ENCODE measurements around the gene C8G.

C8G gene

DNA sequence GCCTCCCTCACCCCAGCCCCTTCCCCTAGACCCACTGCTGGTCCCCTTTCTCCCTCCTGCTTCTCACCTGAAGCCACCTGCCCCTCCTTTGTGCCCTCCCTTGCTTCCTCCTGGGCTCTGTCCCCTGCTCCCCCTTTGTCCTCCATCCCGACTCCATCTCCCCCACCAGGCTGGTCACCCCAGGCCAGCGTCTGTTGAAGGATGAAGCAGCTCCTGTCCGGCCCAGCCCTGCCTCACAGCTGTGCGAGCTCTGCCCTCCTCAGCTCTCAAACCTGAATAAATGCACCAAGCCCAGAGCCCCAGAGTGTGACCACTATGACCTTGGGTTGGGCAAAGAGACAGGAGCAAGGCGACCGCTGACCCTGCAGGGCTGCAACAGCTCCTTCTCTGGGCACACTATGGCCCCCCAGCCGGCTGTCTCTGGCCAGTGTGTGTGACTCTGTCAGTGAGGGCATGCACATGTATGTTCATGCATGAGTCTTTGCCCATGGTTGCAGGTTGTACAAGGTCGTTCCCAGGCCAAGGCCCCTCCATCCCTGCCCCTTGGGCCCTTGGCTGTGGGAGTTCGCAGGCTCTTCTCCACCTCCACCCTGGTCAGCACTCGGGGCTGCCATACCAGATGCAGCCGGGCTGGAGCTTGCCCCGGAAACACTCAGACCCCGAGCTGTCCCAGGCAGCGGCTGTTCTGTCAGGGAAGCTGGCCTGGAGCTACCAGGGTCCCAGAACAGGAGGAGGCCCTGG is 10.3 kb downstream of the C8G start:
- no peak for DNase-seq

DNA sequence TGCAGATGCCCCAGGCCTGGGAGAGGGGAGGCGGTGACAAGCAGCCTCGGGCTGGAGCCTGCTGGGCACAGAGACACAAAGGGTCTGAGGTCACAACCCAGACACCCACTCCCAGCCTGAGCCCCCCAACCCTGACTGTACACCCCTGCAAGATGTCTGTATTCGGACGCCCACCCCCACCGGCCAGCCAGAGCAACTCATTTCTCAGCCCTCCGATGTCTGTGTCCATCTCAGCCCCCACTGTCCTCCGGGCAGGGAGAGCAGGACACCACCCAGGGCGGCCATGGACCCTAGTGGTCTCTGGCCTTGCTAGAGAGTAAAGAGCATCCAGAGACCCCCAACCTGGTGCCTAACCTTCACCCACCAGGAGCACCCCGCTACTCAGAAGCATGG is 10.9 kb downstream of the C8G start:
- no peak for DNase-seq

DNA sequence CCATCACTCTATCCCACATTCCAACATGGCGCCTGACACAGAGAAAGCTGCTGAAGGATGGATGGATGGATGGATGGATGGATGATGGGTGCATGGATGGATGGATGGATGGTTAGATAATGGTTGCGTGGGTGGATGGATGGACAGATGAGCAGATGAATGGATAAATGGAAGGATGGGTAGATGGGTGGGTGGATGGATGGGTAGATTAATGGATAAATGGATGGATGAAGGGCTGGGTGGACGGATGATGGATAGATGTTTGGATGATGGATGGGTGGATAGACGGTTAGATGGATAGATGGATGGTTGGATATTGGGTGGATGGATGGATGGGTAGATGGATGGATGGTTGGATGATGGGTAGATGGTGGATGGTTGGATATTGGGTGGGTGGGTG is 11.6 kb downstream of the C8G start:
- no peak for DNase-seq

DNA sequence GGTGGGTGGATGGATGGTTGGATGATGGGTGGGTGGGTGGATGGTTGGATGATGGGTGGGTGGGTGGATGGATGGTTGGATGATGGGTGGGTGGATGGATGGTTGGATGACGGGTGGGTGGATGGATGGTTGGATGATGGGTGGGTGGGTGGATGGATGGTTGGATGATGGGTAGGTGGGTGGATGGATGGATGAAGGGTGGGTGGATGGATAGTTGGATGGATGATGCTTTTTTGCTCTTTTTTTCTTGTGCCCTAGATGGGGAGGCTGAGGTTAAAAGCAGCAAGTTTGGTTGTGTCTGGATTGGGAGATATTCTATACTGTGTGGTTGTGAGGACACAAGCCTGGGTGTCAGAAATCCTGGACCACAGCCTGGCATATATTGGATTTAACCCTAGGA is 12.4 kb downstream of the C8G start:
- DNase-seq, result no peak

DNA sequence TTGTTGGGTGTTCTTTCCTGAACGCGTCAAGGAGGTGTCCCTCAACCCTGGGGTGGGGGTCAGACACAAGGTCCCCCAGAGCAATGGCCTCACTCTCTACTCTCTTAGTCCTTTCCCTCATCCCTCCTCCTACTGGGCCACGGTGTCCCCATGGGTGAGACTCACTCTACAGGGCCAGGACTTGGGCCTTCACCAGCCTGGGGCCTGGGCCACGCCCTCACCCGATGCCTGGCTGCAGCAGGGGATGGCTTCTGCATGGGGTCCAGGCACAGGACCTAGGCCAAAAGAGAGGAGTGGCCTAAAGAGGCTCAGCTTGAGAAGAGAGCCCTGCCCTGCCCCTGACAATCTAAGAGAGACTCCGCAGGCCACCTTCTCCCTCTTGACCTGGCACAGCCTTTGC is 12.9 kb downstream of the C8G start:
- DNase-seq, result no peak

DNA sequence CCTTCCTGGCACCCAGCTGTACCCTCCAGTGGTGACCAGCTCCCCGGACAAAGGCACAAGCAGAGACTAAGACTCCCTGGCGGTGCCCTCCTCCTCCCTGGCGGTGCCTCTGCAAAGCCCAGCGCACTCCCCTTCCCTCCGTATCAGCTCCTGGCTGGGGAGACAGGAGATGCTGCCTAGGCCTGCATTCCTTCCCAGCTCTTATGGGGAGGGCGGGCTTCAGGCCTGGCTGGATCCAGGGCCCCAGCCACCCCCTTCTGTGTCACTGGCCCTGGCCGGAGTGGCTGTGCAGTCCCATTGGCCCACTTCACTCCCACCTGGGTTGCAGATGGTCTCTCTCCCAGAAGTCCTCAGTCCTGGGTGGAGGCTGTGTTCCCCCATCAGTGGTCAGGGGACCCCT is 13.4 kb downstream of the C8G start:
- DNase-seq, result no peak

DNA sequence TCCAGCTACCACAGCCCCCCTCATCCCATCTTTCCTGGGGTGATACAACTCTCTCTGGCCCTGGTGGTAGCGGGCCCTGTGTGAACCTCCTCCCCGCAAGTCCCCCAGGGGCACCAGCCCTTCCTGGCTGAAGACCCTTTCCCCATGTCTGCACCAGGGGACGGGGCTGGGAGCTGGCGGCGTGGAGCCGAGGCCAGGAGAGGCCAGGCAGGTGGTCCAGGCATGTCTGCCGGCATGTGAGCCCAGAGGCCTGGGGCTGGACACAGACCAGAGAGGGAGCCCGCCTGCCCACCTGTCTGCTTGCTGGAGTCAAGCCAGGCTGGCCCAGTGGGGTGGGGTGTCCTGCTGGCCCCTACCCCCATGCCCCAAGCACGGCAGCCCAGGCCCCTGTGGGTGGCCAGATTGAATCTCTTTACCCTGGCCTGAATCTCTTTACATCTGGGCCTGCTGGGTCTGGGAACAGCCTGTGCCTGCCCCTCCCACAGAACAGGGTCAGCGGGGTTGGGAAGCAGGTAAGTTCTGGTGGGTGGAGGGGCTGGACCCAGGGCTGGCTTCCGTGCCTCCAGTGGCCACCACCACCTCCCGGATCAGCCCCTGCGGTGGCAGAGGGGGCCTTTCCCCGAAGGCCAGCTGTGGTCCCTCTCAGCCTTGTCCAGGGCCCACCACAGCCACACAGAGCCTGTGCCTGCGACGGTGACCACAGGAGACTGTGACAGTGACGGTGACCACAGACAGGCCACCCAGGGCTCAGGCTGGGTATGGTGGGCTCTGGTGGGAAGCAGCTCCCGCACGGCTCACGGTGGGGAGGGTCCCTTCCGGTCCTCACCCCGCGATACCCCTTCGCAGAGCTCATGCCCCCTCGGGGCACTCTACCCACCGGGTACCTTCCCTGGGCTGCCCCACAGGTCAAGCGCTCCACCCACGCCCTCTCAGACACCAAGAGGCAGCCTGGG is 14.1 kb downstream of the C8G start:
- no peak for DNase-seq

DNA sequence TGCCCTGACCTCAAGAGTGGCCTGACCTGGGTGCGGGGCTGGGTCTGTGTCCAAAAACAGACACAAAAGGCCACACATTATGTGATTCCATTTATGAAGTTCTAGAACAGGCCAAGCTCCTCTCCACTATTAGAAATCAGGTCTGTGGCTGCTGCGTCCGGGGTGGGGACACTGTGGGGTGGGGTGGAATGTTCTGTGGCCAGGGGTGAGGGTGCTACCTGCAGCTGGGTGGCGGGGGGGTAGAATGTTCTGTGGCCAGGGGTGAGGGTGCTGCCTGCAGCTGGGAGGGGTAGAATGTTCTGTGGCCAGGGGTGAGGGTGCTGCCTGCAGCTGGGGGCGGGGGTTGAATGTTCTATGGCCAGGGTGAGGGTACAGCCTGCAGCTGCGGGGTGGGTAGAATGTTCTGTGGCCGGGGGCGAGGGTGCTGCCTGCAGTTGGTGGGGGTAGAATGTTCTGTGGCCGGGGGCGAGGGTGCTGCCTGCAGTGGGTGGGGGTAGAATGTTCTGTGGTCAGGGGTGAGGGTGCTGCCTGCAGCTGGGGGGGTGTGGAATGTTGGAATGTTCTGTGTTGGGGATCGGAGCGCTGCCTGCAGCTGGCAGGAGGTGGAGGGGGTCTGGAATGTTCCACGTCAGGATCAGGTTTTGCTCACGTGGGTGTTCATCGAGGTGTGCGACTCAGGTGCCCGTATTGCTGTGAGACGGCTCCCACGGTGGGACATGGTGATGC is 15.3 kb downstream of the C8G start:
- DNase-seq, result no peak

DNA sequence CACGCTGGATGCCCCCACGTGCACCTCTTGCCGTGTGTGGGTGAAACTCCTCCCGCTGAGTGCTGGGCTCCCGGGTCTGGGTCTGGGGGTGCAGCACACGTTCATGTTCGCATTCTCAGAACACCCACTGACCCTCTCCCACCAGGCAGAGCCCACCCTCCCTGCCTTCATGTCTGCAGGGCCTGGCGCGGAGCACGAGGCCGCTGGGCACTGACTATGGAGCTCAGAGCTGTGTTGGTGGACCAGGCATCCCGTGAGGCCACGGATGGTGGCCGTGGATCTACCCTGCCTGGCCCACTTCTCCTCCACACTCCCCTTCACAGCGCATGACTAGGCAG is 15.9 kb downstream of the C8G start:
- no peak for DNase-seq

DNA sequence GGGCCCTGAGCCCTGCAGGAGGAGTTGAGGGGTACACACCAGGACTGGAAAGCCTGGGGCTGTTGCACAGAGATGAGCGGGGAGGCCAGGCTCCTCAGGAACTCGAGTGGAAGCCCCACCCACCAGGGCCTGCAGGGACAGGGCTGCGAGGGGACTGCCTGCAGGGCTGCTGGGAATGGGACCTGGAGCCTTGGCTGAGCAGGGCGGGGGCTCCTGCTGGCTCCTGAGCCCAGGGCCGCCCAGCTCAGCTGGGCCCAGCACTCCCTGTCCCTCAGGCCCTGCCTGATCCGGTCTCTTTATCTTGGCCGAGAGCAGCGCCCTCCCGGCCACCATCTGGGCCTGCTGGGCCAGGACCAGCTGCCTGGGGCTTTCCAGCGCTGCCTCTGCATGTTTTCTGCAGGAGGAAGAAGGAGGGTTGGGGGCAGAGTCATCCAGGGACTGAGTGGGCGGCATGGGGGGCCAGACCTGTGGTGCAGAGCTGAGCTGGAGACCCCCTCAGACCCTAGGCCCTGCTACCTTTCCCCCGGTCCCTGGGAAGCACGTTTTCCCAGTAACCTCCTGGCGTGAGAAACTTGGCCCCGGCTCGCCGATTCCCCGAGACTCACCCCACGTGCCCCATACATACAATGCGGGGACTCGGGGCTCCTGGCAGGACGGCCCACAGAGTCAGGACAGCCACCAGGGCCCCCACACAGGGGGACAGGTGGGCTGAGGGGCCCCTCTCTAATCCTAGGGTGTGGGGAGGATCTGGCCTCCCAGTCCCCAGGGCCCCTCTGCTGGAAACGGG is 16.4 kb downstream of the C8G start:
- no peak for DNase-seq

DNA sequence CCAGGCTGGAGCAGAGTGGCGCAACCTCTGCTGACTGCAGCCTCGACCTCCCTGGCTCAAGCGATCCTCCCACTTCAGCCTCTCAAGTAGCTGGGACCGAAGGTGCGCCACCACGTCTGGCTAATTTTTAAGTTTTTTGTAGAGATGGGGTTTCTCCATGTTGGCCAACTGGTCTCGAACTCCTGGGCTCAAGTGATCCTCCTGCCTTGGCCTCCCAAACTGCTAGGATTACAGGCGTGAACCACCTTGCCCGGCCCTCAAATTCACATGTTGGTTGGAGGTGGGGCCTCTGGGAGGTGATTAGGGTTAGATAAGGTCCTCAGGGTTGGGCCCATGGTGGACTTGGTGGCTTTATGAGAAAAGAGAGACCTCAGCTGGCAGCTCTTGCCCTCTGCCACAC is 17.1 kb downstream of the C8G start:
- DNase-seq, result no peak

DNA sequence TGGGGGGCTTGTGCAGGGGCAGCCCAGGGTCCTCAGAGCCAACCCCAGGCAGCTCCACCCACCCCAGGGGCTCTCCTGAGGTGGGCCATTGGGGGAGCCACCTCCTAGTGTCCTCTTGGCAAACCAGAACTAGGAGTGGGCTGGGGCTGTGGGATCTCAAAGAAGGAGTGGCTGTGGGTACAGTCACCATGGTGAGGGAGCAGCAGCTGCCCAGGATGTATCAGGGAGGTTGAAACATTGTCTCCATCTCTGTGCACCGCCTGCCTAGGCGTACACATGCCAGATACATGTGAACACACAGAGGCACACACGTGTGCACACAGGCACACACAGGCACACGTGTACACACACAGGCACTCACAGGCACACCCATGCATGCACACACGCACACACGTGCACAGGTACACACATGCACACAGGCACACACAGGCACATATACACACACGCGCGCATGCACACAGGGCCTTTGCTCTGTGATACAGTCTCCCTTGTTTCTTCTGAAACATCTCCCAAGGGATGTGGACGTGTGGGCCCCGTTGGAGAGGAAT is 17.7 kb downstream of the C8G start:
- no peak for DNase-seq

DNA sequence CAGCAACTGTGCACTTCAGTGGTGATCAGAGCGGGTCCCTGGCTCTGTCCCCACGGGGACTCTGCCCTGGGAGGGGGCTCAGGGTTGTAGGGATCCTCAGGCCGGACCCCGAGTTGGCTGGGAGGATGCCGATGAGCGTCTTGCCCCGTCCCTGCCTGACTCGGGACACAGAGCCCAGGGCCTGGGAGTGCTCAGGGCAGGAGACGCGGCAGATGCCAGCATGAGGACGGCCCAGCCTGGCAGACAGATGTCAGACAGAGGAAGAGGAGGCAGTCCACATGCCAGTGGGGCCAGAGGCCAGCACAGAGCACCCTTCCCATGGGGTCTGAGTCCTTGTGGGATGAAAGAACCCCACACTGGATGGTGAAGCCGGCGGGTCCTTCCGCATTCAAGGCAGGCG is 18.3 kb downstream of the C8G start:
- no peak for DNase-seq

DNA sequence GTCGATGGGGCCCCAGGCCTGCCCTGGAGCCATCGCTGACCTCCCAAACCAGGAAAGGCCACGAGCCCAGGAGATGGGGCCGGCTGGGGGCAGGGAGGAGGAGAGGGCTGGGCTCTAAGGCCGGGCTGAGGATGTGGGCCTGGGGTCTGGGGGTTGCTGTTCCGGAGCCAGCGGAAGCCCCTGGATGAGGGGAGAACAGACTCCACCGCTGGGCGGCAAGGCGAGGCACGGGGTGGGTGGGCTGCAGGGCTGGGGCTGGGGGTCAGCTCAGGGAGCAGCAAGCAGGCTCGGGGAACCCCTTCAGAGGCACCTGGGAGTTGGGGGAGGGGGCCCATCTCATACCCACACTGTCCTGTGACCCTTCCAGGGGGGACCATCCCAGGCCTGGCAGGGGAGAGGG is 18.7 kb downstream of the C8G start:
- no peak for DNase-seq

DNA sequence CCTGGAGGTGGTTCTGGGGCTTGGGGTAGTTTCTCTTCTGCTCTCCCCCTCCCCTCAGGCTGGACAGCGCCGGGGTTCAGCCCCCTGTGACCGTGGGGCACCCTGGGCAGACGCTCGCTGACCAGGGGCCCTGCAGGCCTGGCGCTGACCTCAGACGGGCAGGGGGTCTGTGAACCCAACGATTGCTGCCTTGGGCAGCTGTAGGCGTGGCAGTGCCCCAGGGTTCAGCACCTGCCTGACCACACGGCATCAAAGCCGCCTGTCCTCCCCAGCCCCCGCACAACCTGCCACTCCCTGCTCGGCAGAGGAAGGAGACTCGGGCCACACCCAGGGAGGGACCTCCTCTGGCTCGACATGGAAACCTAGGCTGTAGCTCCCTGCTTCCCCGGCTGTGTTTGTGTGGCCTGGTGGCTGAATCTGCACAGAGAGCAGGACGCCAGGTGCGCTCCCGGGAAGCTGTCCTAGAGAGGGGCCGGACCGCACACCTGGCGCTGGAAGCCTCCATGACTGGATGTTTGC is 19.2 kb downstream of the C8G start:
- no peak for DNase-seq

DNA sequence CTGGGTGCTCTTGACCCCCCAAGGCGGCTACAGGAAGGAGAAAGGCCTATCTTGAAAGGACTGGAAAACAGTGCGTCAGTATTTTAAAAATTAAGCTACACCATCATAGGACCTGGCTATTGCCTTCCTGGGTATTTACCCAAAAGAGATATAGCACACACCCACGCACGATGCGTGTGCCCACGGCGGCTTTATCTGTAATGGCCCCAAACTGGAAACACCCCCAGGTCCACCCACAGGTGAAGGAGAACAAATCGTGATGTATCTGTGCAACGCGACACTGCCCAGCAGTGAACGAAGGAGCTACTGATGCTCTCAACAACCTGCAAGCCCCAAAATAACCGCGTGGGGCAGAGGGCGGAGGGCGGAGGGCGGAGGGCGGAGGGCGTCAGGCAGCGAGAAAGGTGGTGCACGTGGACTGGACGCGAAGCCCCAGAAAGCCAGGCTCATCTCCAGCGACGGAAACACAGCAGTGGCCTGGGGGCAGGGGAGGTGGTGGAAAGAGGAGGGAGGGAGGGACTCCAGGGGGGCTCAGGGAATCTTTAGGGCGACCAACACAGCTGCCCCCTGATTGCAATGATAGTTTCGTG is 19.9 kb downstream of the C8G start:
- DNase-seq, result no peak

DNA sequence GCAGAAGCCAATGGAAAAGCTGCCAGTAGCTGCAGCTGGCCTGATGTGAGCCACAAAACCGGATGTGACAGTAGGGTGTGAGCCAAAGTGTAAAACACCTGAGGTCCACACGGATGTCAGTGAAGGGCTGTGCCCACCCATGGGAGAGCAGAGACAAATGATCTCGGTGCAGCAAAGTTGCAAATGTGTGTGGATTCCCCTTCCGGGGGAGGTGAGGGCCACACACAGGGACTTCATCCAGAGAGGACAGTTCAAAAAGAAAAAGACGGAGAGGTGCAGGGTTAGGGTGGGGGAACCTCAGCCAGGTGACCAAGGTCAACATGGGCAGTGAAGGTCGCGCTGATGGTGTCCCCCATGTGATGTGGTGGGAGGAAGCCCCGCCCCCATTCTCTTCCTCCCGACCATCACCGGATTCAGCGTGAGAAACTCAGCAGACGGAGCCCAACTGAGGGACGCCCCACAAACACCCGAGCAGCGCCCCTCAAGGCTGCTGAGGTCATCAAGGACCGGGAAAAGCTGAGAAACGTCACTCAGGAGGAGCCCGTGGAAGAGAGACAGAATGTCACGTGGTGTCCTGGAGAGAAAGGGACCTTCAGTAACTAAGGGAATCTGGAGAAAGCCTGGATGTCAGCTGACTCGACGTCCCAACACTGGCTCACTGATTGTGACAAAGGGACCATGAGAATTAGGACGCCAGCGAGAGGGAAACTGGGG is 20.9 kb downstream of the C8G start:
- DNase-seq, result no peak

DNA sequence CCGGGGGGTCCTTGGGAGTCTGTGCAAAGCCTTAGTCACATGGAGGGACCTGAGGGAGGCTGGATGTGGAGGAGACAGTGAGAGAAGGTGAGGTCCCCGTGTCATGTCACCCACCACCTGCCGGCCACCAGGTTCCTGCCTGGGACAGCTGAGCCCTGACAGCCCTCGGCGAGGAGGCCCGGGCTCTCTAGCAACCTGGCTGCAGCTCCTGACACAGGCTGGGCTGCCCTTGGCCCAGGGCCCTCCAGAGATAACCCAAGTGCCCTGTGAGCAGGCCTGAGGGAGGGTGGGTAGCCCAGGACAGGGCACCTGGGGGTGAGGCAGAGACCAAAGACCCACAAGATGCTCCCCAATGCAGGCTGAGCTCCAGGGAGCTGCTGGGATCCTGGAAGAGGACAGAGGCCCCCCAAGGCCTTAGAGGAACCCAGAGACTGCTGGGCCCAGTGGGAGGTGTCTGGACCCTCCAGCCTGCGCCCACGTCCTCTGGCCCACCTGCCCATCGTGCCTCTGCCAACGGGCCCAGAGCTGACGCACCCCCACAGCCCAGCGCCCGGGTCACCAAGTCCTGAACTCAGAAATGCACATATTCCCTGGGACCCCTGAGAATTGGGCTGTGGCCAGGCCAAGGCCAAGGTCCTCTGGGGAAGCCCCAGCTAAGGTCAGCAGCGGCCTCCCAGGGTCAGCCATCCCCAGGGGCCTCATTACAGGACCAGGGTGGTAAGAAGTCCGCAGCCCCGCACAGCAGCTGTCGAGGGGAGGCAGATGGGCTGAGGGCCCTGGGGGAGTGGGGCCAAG is 23.5 kb downstream of the C8G start:
- no peak for DNase-seq

DNA sequence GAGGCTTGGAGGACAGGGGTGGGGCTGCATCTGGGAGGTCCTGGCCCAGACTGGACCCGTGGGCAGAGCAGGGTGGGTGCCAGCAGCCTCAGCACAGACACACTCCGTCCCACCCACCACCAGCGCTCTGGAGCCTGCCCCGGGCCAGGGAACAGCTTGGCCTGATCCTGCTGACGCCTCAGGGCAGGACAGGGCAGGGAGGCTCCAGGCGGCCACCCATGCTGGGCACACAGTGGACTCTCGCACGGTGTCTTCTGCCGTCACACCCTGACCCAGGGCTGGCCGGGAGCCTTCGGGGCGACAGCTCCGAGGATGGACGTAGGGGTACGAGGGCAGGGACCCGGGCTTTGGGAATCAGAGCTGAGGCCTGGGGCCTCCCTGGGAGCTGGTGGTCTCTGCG is 24.1 kb downstream of the C8G start:
- no peak for DNase-seq

DNA sequence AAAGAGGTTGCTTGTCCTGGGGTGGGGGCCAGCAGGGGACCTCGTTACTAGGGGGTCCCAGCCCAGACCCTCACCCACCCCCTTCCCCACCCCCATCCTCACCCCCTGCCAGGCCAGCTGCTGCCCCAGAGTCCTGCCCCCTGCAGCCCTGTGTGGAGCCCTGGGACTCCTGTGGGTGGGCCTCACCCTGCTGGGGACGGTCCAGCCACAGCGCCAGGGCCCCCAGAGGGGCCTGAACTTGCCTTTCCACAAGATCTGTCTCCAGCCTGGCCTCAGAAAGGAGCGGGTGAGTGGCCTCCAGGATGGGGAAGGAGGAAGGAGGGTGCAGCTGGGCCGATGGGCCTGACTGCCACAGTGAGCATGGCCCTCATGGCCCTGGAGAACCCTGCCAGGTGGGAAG is 24.7 kb downstream of the C8G start:
- DNase-seq, result no peak

DNA sequence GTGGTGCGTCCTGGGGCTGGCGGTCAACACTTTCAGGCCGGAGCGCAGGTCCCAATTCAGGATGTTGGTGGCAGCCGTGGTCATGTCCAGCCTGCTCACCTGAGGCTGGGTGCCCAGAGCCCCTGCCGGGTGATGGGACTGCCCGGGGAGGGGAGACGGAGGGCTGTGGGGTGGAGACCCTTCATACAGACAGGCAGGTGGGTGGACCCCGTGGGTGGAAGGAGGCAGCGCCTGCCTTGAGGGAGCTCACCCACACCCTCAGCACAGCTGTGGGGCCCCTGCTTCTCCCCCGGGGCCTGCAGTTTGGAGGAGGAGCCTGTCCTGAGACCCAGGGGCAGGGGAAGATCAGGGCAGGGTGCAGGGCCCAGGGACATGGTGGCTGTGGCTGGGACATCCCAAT is 25.3 kb downstream of the C8G start:
- DNase-seq, result no peak

Data from activated CD4-positive, CD25-positive, alpha-beta regulatory T cell (primary cell).